RKO (cell line): ENCODE results near the gene TET2.

Source experiments
- DNase-seq: peaks from one replicate; pipeline ENCODE4 v3.0.0-alpha.2; 2016; ENCODE audit warnings: low spot score

Gene TET2

DNA sequence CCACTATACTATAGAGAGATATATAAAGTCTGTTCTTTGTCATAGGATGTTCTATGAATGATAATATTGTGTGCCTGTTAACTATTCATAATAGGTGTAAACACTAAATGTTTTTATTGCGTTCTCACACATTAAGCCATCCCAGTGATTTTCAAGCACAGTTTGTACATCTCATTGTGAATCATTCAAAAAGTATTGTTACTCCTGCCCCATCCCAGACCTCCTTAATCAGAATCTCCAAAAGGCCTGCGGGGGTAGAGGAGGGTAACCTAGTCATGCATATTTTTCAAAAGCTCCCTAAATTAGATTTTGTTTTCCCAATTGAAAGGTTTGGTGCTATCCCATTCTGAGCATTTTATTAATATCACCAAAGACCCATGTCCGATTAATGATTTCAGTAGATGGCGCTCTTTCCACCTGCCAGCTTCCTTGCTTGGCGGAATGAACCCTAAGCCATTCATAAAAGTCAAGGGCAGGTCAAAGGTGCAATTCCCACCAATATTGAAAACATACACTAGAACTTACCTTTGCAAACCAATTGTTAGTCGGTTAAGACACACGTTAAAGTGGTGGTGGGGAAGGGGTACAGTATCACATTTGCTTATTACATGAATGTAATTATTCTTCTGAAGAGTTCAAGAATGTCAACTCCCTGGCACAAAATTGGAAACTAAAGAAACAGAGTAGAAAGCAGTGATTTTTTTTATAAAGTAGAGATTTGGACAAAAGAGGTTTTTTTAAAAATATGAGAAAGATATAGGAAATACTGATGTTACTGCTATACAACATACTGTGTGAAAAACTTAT, 5.8 kb upstream of the TET2 start:
- no peak for DNase-seq

DNA sequence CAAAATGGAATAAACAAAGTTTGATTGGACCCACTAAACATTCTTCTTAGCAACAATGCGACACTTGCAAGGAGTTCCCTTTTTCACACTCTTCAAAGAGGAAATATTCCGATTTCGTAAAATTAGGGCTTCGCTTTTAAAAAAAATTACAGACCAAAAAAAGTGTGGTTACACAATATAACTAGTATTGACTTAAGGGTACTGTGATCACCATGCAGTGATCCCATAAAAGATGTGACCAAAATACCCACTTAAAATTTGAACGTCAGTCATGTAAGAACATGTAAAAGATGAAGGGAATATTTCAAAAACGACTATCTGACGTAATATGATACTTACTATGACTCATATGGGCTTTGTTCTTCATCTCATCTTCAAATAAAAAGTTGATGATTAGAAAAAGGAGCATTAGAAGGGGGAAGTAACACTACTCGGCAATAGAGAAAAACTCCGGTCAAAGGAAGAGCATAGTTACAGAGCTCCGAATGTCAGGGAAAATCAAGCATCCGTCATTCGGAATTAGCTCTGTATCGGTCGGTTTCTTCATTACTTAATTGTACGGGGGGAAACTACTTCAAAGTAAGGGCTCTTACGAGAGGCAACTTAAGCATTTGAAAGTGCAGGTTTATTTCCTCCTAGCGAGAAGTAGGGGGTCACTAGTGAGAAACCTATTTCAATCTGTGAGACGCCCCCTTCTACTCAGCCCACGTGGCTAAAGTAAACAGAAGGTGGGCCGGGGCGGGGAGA, 1.3 kb upstream of the TET2 start:
- no peak for DNase-seq

DNA sequence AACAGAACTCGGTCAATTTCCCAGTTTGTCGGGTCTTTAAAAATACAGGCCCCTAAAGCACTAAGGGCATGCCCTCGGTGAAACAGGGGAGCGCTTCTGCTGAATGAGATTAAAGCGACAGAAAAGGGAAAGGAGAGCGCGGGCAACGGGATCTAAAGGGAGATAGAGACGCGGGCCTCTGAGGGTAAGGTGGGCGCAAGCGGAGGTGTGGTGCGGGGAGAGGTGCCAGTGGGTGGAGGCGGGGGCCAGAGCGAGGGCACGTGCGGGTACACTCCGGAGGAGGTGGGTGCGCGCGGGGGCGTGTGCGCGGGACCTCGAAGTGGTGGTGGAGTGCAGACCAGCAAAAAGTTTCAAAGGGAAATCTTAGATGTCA, 787 bp upstream of the TET2 start:
- no peak for DNase-seq

DNA sequence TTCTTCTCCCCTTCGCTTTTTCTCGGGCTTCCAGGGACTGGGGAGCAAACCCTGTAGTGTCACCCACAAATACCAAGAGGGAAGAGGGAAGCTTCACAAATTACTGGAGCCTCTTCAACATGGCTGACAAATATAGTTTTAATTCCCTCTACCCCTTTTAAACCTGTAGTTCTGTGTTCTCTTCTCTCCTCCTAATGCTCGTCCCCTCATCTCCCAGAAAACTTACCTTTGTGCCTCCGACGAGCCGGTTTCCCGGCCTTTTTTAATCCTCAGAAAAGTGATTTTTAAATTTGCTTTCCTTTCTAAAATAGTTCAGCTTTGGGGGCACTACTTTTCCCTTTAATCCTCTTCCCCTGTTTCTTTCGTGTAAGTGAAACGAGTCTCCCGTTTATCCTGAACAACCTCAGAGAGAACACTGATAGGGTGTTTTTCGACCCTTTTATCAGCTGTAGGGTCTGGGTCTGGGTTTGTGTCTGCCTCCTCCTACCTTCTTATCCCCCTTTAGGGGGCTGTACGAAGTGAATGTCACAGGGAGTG, 408 bp downstream of the TET2 start:
- no peak for DNase-seq

DNA sequence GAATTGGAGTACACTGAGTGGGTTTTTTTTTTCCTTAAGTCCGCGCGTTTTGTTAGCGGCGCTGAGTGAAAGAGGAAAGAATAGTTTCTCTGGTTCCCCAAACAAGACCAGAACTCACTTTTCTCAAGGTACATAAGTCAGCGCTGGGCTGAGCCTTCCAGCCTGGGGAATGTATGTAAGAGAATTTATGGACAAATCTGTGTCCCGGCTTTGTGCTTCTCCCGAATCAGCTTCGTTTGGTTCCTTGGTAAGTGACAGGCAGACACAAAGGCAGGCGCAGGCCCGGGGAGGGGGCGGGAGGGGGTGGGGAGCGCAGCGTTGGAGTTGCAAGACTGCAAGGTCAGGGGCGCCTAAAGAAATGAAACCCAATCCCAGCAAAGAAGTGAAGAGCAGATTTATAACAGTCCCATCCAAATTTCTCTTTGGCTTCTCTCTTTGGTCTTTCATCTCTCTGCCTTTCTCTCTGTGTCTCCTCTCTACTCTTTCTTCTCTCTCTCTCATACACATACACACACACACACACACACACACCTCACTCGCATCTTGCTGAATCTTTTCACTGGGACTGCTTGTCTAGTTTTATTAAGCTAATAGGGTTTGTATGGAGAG, 981 bp downstream of the TET2 start:
- peak; percentile 57 for DNase-seq

DNA sequence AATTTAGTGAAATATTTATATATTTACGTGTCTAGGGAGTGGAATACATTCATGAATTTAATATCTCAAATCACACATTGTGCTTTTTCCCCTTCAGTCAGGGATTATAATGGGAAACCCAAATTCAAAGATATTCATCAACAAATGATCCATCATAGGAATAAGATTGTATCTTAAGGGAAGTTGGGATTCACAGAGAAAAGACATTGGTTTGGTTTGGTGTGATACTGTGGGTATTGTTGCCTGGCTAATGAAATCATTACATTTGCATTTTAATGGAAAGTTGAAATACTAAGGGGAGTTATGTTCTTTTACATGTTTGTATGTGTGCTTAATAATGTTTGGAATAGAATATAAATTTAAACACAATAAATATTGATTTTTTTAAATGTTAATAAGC, 1.7 kb downstream of the TET2 start:
- no peak for DNase-seq

DNA sequence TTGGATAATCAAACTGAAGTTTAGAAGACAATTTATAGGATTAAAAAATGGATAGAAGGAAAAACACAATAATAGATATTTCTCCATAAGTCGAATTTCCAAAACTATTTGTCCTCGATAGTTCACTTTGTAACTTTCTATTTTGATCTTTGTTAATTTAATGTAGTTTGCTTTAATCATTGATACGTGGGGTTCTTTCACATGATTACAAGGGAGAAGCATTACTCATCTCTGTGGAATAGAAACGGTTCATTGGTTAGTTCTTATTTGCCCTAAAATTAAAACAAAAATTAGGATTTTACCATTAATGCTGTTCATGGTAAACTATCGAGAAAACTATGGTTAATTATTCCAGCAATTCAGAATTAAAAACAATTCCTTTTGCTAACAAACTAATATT, 2.1 kb downstream of the TET2 start:
- peak; percentile 32 for DNase-seq

DNA sequence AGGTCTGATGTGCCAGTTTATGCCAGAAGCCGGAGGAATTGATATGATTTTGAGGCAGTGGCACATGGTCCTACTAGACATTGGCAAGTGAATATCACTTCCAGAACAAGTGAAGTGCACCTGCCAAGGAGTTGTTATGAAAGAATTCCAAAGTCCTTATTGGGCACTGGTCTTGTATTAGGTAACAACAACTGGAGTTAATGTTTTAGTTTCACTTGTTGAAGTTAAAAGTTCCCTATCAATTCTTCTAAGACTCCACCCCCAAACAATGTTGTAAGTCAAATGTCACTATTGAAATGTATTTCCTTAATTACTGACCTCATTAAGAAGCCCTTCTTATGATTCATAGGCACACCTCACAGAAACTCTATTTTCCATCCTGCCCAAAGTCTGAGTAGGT, 3.1 kb downstream of the TET2 start:
- peak; percentile 20 for DNase-seq

DNA sequence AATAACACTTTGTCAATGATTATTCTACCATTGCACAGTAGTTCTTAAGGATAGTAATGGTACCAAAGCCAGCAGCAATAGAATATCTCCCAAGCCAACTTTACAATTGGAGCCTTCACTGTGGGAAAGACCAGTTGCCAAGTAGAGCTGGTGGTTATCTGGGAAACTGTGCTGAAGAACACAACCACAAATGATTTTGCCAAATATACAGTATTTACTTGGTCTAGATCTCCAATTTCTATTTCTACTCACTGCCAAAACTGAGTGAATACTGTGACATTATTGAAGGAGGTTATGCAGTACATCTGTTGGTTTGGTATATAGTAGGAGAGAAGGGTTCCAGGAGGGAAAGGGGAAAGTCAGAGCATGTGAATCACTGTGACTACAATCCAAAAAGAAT, 3.8 kb downstream of the TET2 start:
- no peak for DNase-seq

DNA sequence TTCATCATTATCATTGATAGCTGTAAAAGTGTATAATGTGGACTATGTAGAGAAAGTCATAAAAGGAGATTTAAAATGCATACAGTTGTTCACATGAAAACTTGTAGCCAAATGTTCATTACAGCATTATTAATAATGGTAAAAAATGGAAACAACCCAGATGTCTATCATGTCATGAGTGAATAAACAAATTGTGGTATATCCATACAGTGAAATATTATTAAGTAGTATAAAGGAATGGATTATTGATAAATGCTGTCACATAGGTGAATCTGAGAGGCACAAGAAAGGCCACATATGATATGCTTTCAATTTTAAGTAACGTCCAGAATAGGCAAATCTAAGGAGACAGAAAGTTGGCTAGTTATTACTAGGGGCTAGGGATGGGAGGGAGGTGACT, 7.1 kb downstream of the TET2 start:
- no peak for DNase-seq

DNA sequence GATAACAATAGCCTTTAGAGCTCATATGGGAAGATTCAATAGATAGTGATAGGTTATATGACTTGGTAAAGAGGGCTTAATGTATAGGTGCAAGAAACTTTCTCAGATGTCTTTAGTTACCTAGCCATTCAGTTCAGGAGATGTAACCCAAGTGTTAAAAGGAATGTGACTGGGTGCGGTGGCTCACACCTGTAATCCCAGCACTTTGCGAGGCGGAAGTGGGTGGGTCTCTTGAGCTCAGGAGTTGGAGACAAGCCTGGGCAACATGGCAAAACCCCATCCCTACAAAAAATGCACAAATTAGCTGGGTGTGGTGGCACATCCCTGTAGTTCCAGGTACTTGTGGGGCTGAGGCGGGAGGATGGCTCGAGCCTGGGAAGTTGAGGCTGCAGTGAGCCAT, 7.9 kb downstream of the TET2 start:
- no peak for DNase-seq

DNA sequence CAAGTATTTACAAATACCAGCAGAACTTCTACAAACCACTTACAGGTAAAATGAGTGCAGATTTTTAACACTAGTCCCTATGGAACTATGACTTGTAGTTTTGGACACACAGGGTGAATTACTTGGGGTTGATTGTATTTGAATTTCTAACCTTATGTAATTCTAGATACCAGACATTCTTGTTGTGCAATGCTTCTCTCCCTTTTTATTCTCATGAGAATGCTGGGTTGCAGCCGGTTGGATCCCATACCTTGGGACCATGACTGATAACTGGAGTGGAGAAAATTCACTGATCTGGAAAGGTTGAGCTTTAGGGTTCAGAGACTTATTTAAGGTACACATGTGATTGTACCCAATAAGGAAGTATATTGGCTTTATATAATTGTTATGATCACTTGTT, 8.8 kb downstream of the TET2 start:
- DNase-seq: no peak

DNA sequence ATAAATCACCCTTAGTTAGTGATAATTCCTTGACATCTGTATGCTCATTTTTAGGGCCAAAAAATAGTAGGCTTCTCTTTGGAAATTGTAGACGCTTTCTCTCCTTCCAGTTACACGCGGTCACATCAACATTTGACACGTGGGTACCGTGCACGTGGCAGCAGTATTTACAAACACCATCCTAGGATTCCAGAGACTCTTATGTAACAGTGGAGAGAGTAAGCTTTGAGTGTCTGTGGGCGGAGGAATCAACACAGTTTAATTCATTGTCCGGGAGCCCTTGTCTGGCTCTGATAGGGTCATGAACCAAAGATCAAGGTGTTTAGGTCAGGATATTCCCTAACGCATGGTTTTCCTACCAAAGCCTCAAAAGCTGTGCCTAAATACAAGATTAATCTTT, 12.2 kb downstream of the TET2 start:
- DNase-seq: no peak

DNA sequence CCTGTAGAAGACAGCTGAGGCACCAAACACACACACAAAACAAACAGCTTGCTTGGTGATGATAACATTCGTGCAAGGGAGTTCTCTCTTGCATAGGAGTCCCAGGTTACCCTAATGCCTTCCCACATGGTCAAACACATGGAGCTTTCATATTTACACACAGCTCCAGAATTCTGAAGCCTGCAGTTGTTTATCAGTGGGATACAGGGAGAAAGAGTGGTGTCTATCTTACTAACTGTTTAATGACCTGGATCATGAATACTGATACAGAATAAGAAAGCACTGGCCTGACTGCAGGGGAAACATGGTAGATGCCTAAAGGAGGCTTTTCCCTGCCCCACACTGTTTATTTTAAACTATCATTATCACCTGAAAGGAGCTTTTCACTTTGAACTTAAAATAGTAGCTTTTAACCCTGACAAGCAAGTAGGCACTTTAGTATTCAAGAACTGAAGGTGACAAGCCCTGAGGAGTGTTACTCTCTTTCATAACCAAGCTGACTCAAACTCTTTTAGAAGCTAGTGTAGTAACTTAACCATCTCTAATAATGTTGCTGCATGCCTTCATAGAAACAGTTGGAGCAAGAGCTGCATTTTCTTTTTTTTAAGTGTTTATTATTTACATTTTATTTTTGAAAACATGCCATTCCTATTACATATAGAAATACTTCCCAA, 15.6 kb downstream of the TET2 start:
- DNase-seq: no peak

DNA sequence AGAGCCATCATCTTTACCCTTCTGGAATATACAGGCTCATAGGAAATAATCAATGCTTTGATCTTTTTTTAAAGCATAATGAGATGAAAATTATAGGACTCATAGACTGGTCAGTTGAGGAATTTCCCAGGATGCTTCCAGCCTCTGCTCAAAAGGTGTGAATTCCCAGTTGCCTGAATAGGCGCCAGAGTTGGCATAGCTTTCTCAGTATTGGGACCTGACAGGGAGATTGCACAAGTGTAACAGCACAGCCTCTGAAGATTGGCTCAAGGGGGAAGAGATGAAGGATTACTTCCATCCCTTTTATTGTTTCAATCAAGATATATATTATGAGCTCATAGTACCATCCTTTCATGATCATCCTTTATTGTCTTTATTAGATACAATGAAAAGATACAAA, 17.9 kb downstream of the TET2 start:
- no peak for DNase-seq

DNA sequence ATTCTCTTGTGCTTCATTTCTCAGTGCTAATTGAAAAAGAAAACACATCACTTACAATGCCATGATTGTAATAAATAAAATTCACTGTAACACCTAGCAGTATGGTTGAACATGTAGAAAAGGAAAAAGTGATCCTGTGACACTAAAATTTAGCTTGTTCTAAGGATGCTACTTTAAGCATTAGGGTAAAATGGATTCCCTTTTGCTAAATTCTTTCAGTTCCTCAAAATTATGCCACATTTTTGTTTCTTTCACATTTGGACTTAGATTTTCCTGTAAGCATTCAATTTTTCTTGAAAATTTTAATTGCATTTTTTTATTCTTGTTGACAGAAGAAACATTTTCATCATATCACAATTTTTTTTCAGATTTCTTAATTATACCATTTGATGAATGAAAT, 19.4 kb downstream of the TET2 start:
- DNase-seq: no peak

DNA sequence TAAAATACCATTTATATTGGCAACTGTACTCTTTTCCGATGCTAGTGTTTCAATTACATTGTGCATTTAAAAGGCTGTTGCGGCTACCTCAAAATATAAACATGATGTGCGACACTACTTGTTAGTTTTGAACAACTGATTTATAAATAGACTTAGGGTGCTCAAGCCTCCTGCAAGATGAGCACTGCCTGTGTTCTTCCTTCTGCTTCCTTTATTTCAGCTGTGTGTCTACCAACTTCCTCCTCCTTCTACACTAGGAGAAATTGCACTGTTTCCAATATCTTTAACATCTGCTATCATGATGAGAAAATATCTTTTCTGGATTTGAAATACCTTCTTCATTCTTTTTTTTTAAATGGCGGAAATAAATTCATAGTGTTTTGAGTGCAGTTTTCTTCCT, 24.0 kb downstream of the TET2 start:
- no peak for DNase-seq

DNA sequence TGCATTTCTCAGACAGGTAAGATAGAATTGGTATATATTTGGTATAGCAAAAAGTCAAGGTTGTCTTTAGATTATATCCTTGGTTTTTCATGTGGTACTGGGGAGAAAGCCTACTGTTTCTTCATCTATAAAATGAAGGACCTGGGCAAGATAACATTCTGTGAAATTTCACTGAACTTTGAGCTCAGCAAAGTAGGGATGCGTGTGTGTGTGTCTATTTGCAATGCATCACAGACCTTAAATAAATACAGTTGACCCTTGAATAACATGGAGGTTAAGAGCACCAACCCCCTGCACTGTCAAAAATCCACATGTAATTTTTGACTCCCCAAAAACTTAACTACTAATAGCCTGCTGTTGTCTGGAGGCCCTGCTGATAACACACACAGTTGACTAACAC, 25.2 kb downstream of the TET2 start:
- no peak for DNase-seq

DNA sequence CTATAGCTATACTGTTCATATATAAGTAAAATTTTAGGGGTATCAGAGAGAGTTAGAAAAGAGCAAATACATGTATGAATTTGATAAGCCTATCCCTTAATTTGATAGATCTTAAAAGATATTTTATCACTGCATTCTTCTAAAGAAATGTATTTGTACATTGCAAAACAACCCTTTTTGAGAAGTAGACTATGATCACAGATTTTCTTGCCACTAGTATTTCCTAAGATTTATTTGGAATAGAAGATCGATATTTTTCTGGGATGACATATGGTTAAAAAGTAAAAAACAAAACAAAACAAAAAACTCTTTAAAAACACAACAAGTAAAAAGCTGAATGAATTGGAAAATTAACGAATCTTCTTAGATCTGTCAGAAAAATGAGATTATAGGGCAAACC, 27.4 kb downstream of the TET2 start:
- no peak for DNase-seq

DNA sequence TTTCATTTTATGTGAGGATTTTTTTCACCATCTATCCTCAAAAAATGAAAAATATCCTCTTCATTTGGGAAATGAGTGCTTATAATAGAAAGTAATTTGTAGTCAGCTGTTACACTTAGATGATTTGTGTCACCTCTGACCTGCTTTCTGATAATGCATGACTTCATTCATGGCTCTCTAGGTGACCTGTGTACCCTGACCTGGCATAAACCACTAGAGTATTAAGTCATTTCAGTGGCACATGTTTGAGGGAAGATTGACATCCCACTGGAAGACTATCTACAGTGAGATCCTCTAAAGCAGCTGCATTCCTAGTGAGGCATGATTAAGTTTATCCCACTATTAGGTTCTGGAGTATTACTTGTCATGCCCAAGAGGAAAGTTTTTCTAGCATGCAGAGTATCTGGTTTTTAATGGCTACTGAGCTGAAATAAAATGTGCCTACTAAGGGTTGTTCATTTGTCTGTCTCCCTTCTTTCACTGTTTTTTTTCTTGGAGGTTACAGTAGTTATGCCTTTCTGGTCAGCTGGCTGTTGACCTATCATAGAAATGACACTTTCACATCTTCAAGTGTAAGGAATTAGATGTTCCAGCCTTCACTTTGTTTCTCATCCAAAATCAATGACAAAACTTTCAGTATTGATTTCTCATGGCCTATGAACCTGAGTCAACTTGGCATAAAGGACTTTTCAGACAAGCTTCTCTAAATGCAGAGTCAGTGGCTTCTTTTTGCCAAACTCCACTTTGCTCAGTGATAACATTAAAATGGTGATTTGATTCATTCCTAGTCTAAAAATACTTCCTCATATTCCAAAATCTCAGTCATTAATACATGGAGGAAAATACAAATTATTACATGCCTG, 33.1 kb downstream of the TET2 start:
- DNase-seq: peak; percentile 12

DNA sequence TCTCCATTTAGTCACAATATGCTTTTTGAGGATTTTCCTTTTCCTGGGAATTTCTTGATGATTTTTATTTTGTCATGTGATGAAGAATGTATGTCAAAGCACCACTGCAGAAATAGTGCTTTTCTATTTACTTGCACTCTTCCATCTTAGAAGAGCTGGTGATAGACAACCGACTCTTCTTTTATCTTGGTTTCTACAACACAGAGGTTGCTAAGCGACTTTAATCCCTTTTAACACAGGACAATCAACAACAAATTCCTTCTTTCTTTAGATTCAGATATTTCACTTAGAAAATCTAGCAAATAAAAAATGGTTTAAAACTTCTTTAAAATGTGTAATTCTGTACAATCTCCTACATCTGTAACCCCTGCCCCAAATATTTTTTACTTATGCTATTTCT, 34.6 kb downstream of the TET2 start:
- no peak for DNase-seq

DNA sequence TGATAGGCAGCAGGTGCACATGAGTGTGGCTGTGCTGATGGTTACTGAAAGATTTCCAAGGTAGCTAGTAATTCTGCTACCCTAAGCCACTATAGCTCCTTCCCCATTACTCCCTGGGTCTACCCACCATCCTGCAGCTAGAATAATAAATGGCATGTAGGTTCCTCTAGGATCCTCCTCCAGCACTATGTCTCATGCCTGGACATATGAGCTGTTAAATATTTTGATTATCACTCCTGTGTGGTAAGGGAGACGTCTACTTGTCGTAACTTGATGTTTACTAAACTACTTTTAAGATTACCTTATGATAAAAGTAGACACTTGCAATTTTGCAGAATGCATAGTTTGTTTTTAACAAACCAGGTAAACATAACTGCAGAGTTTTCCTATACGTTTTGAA, 35.5 kb downstream of the TET2 start:
- no peak for DNase-seq
